Subcutaneous abdominal adipose tissue (tissue), 5 donors: ENCODE measurements around the gene LRRC28.

Source experiments
- H3K27ac ChIP-seq: one replicate; pipeline ENCODE4 v1.7.0; 2013; ENCODE audit warnings: low read depth, mild to moderate bottlenecking, inconsistent platforms, low read length, moderate library complexity
- H3K27me3 ChIP-seq, 5 donors: one replicate each; pipeline ENCODE4 v1.7.0; 2013; ENCODE audit warnings: low read length in 5 of 5, inconsistent platforms in 1 of 5; ENCODE audit not compliant: control insufficient read depth in 5 of 5, insufficient read depth in 4 of 5
- H3K36me3 ChIP-seq, 5 donors: one replicate each; pipeline ENCODE4 v1.7.0; 2013; ENCODE audit warnings: low read length in 5 of 5; ENCODE audit not compliant: control insufficient read depth in 5 of 5, insufficient read depth in 5 of 5
- H3K4me1 ChIP-seq, 5 donors: one replicate each; pipeline ENCODE4 v1.7.0; 2013; ENCODE audit warnings: low read length in 5 of 5, mild to moderate bottlenecking in 3 of 5, moderate library complexity in 1 of 5; ENCODE audit not compliant: control insufficient read depth in 5 of 5, insufficient read depth in 5 of 5
- H3K4me3 ChIP-seq, 5 donors: one replicate each; pipeline ENCODE4 v1.7.0; 2013; ENCODE audit warnings: low read length in 5 of 5, low read depth in 1 of 5
- H3K9ac ChIP-seq, 5 donors: one replicate each; pipeline ENCODE4 v1.7.0; 2013; ENCODE audit warnings: low read length in 5 of 5, mild to moderate bottlenecking in 4 of 5, moderate library complexity in 3 of 5
- H3K9me3 ChIP-seq, 5 donors: one replicate each; pipeline ENCODE4 v1.7.0; 2013; ENCODE audit warnings: low read length in 5 of 5; ENCODE audit not compliant: control insufficient read depth in 5 of 5
- donor health status: healthy.
- donor health status: healthy.
- donor health status: healthy.
- donor health status: healthy.
- donor health status: healthy.

The LRRC28 gene

GRCh38 chr15:99315636-99316035, 64.4 kb downstream of the LRRC28 start:
- Histone ChIP-seq H3K9ac (no peak overlapping the region), H3K4me3 (no peak overlapping the region), H3K4me1 (peaks cover 0 to 12% (median 0%) of the 10 kb centered on the region in 5 donors)

GRCh38 chr15:99320374-99321215, 69.3 kb downstream of the LRRC28 start:
- Histone ChIP-seq H3K4me3 (no peak overlapping the region), H3K4me1 (peaks cover 0 to 16% (median 4%) of the 10 kb centered on the region in 5 donors), H3K27me3 (no peaks in the 10 kb centered on the region), H3K9ac (no peak overlapping the region), H3K36me3 (no peaks in the 10 kb centered on the region), H3K9me3 (no peaks in the 10 kb centered on the region), H3K27ac (no peak overlapping the region)

More at GRCh38 chr15:99315636-99316035, 64.4 kb downstream of the LRRC28 start:
- H3K27ac ChIP-seq: no peak overlapping the region
- peaks cover 0 to 15% (median 10%) of the 10 kb centered on the region in 5 donors for H3K9me3 ChIP-seq
- peaks cover 0 to 7% (median 0%) of the 10 kb centered on the region in 5 donors for H3K36me3 ChIP-seq
- no peaks in the 10 kb centered on the region for H3K27me3 ChIP-seq

- Histone ChIP-seq H3K9ac (no peak overlapping the region), H3K9me3 (no peaks in the 10 kb centered on the region), H3K27ac (no peak overlapping the region), H3K36me3 (no peaks in the 10 kb centered on the region), H3K27me3 (no peaks in the 10 kb centered on the region), H3K4me3 (no peak overlapping the region), H3K4me1 (peaks cover 0 to 16% (median 4%) of the 10 kb centered on the region in 5 donors)
These were observed 70.2 kb downstream of the LRRC28 start for GRCh38 chr15:99321468-99321867.

- no peaks in the 10 kb centered on the region for H3K9me3 ChIP-seq
- no peak overlapping the region for H3K27ac ChIP-seq
- H3K27me3 ChIP-seq: no peaks in the 10 kb centered on the region
- no peak overlapping the region for H3K4me3 ChIP-seq
- H3K36me3 ChIP-seq: no peaks in the 10 kb centered on the region
- no peak overlapping the region for H3K9ac ChIP-seq
- peaks cover 0 to 10% (median 4%) of the 10 kb centered on the region in 5 donors for H3K4me1 ChIP-seq
These were observed 71.5 kb downstream of the LRRC28 start for GRCh38 chr15:99322643-99323405.

- Histone ChIP-seq H3K4me3 (peak overlapping the region in 3 of 5 donors; percentile 27 to 49 (median 40)), H3K36me3 (no peaks in the 10 kb centered on the region), H3K4me1 (peaks cover 0 to 10% (median 4%) of the 10 kb centered on the region in 5 donors), H3K27ac (peak overlapping the region; percentile 55), H3K9me3 (no peaks in the 10 kb centered on the region), H3K9ac (peak overlapping the region in 1 of 5 donors; percentile 28), H3K27me3 (no peaks in the 10 kb centered on the region)
These were observed 72.9 kb downstream of the LRRC28 start for GRCh38 chr15:99324082-99324620.

- Histone ChIP-seq H3K27ac (peak overlapping the region; percentile 55), H3K27me3 (no peaks in the 10 kb centered on the region), H3K9me3 (no peaks in the 10 kb centered on the region), H3K36me3 (no peaks in the 10 kb centered on the region), H3K9ac (peak overlapping the region in 1 of 5 donors; percentile 28), H3K4me3 (peak overlapping the region in 1 of 5 donors; percentile 40), H3K4me1 (peaks cover 0 to 10% (median 4%) of the 10 kb centered on the region in 5 donors)
These were observed 73.4 kb downstream of the LRRC28 start for GRCh38 chr15:99324700-99325099.

GRCh38 chr15:99326235-99326634, 75.0 kb downstream of the LRRC28 start:
- H3K27me3 ChIP-seq: no peaks in the 10 kb centered on the region
- H3K27ac ChIP-seq: no peak overlapping the region
- no peaks in the 10 kb centered on the region for H3K36me3 ChIP-seq
- no peak overlapping the region for H3K9ac ChIP-seq
- no peak overlapping the region for H3K4me3 ChIP-seq
- peaks cover 0 to 7% (median 4%) of the 10 kb centered on the region in 5 donors for H3K4me1 ChIP-seq
- no peaks in the 10 kb centered on the region for H3K9me3 ChIP-seq

- Histone ChIP-seq H3K9me3 (no peaks in the 10 kb centered on the region), H3K27ac (no peak overlapping the region)
These were observed 77.1 kb downstream of the LRRC28 start for GRCh38 chr15:99328106-99329072.

GRCh38 chr15:99331381-99331780, 80.1 kb downstream of the LRRC28 start:
- Histone ChIP-seq H3K27me3 (no peaks in the 10 kb centered on the region), H3K36me3 (peaks cover 0 to 6% (median 0%) of the 10 kb centered on the region in 5 donors), H3K27ac (no peak overlapping the region), H3K4me3 (no peak overlapping the region), H3K9me3 (no peaks in the 10 kb centered on the region), H3K9ac (no peak overlapping the region), H3K4me1 (no peaks in the 10 kb centered on the region)

More at GRCh38 chr15:99328106-99329072, 77.1 kb downstream of the LRRC28 start:
- Histone ChIP-seq H3K4me1 (peaks cover 0 to 7% (median 4%) of the 10 kb centered on the region in 5 donors), H3K4me3 (no peak overlapping the region), H3K36me3 (no peaks in the 10 kb centered on the region), H3K27me3 (no peaks in the 10 kb centered on the region), H3K9ac (no peak overlapping the region)
